ENCODE results near the gene NAA35.
"Not testable (repeated sequence)": the region's sequence is repeated elsewhere in the genome, so short reads cannot be mapped to it uniquely, and the experiment has no call there.

NAA35 gene

DNA sequence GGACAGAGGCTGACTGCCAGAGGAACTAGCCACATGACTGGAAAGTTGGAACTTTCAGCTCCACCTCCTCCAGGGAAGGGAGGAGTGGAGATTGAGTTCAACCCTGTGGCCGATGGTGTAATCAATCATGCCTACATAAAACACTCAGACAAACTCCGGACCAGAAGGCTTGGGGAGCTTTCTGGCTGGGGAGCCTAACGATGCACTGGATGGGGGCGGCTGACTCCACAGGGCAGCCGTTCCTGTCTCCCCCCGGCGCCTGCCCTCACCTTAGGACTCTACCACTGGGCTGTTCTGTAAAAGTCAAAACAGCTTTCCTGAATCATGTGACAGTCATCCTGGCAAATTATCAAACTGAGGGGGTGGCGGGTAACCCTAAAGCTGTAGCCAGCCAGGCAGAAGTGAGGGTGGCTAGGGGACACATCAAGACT is 100.4 kb downstream of the NAA35 start:
- Histone ChIP-seq H3K4me3 (ENCODE audit: low read length) (no peak overlapping the region), H3K9ac (ENCODE audit: low read length) (no peak overlapping the region), H3K27me3 (ENCODE audit: control insufficient read depth, insufficient read depth, low read length) (no peaks in the 10 kb centered on the region), H3K36me3 (ENCODE audit: control insufficient read depth, insufficient read depth, low read length) (no peaks in the 10 kb centered on the region), H3K4me1 (ENCODE audit: control insufficient read depth, insufficient read depth, low read length) (peaks cover 3% of the 10 kb centered on the region), H3K27ac (ENCODE audit: low read depth, low read length) (no peak overlapping the region)

DNA sequence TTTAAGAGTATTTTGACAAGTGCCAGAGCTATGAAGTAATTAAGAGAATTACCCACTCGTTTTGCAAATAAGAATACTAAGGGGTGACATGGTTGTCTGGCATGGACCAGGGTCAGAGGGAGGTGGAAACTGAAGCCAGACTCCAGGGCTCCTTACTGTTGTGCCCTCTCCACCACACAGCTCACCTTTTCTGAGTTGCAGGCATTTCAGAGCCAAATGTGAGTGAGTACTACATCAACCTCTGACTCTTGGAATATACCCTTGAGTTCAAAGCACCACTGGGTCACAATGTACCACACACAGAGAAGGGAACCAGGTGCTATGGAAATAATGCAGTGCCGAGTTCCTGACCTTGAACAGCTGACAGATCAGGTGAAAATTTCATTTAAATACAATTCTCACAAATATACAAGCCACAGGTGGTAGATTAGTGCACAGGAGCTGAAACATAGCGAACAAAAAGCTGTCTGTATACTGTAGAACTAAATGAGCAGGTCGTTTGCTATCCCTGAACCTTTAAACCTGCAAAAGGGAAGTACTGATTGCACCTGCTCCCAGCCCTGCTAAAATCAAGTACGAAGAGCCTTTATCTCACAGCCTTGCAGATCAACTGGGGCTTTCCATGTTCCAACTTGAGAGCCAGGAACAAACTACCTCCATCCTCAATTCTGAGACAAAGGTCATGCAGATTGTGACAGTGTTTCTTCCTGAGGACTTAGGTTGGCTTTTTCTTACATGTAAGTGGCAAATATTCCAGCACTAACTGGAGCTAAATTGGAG is 101.4 kb downstream of the NAA35 start:
- H3K27ac ChIP-seq (ENCODE audit: low read depth, low read length), result no peak overlapping the region
- H3K4me1 ChIP-seq (ENCODE audit: control insufficient read depth, insufficient read depth, low read length), result peaks cover 3% of the 10 kb centered on the region
- no peaks in the 10 kb centered on the region for H3K27me3 ChIP-seq (ENCODE audit: control insufficient read depth, insufficient read depth, low read length)
- no peak overlapping the region for H3K4me3 ChIP-seq (ENCODE audit: low read length)
- no peaks in the 10 kb centered on the region for H3K36me3 ChIP-seq (ENCODE audit: control insufficient read depth, insufficient read depth, low read length)
- no peak overlapping the region for H3K9ac ChIP-seq (ENCODE audit: low read length)

DNA sequence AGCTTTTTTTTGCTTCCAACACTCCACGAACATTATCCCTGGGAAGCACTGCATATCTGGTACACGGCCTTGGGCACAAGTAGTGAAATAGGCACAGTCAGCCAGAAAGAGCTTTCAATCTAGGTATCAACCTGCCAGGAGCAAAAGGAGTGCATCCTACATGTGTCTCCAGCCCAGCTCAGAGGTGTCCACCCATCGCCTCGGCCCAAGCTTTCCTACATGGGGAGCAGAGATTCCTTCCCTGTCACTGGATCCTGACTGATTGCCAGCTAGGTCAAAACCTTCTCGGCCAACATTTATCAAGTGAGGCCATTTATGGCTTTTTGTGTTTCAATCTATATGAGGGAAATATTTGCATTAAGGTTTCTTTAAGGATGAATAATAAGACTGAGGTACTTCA is 102.6 kb downstream of the NAA35 start:
- Histone ChIP-seq H3K4me1 (ENCODE audit: control insufficient read depth, insufficient read depth, low read length) (peaks cover 3% of the 10 kb centered on the region), H3K4me3 (ENCODE audit: low read length) (no peak overlapping the region), H3K36me3 (ENCODE audit: control insufficient read depth, insufficient read depth, low read length) (no peaks in the 10 kb centered on the region), H3K27ac (ENCODE audit: low read depth, low read length) (no peak overlapping the region), H3K27me3 (ENCODE audit: control insufficient read depth, insufficient read depth, low read length) (no peaks in the 10 kb centered on the region), H3K9ac (ENCODE audit: low read length) (no peak overlapping the region)

DNA sequence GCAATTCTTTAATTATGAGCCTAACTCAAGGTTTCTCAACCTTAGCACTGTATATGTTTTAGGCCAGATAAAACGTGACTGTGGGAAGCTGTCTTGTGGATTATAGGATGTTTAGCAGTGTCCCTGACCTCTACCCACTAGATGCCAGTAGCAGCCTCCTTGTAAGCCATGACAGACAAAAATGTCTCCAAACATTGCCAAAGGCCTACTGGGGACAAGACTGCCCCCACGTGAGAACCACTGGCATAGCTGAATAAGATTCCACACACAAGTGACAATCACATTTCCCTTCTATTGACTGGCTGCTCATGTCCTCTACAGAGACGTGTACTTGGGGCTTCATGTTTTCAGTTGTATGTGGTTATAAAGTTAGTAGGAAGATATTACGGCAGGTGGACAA is 103.1 kb downstream of the NAA35 start:
- no peaks in the 10 kb centered on the region for H3K27me3 ChIP-seq (ENCODE audit: control insufficient read depth, insufficient read depth, low read length)
- H3K9ac ChIP-seq (ENCODE audit: low read length), result no peak overlapping the region
- no peak overlapping the region for H3K4me3 ChIP-seq (ENCODE audit: low read length)
- H3K27ac ChIP-seq (ENCODE audit: low read depth, low read length), result no peak overlapping the region
- H3K4me1 ChIP-seq (ENCODE audit: control insufficient read depth, insufficient read depth, low read length), result peaks cover 3% of the 10 kb centered on the region
- H3K36me3 ChIP-seq (ENCODE audit: control insufficient read depth, insufficient read depth, low read length), result no peaks in the 10 kb centered on the region

DNA sequence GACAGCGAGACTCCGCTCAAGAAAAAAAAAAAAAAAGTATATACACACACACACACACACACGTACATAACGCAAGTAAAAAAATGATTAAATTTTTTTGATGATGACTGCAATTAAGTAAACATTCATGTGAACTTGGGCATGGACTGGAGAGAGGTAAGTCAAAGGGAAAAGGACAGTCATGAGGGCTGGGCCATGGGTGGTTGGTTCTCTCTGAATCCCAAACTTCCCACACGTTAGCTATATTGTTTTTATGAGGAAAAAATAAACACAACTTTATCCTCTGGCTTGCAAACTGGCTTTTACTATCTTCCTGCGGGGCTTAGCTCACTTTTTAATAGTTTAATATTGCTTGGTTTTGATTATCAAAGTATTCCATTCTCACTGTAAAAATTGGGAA is 104.7 kb downstream of the NAA35 start:
- Histone ChIP-seq H3K4me1 (ENCODE audit: control insufficient read depth, insufficient read depth, low read length) (peaks cover 3% of the 10 kb centered on the region), H3K27ac (ENCODE audit: low read depth, low read length) (no peak overlapping the region), H3K36me3 (ENCODE audit: control insufficient read depth, insufficient read depth, low read length) (no peaks in the 10 kb centered on the region), H3K27me3 (ENCODE audit: control insufficient read depth, insufficient read depth, low read length) (no peaks in the 10 kb centered on the region), H3K9ac (ENCODE audit: low read length) (no peak overlapping the region), H3K4me3 (ENCODE audit: low read length) (no peak overlapping the region)

DNA sequence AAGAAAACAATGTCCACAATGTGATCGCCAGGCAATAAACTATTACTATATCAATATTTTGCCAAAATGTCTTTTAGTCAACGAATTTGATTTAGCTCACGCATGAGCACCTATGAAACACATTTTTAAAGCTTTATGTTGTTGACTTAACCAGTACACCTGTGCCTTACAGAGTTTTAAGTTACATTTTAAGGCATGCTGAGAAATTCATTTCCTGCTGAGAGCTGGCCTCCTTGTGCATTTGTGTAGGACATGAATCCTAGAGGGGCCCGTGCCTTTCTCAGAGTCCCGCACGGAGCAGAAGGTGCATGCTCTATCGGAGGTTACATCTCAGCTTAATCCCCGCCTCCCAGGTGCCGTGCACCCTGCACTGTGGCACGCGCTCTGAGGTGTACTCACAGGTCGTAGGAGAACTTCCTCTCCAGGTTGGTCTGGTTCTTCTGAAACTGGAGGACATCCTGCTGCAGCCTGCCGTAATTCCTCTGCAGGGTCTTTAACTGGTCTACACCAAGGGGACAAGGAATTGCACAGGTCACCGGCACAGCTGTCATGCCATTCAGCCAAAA is 105.2 kb downstream of the NAA35 start:
- no peaks in the 10 kb centered on the region for H3K27me3 ChIP-seq (ENCODE audit: control insufficient read depth, insufficient read depth, low read length)
- H3K9ac ChIP-seq (ENCODE audit: low read length), result no peak overlapping the region
- H3K4me1 ChIP-seq (ENCODE audit: control insufficient read depth, insufficient read depth, low read length), result peaks cover 3% of the 10 kb centered on the region
- no peaks in the 10 kb centered on the region for H3K36me3 ChIP-seq (ENCODE audit: control insufficient read depth, insufficient read depth, low read length)
- no peak overlapping the region for H3K4me3 ChIP-seq (ENCODE audit: low read length)
- H3K27ac ChIP-seq (ENCODE audit: low read depth, low read length), result no peak overlapping the region

DNA sequence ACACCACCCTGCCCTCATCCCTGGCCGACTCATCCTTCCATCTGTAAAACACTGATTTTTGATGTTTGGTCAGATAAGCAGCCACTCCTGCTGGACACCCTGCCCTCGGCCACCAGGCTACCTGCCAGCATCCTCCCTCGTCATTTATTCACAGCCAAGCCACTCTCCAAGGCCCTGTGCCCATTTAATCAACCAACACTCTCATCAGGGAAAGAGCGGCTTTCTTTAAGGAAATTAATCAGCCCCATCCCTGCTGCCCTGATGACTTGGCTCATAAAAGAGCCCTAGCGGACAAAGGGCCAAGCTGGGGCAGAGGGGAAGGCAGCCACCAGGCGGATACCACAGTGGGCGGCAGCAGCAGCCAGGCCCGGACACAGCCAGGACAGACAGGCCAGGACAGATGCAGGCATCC is 106.0 kb downstream of the NAA35 start:
- no peaks in the 10 kb centered on the region for H3K4me1 ChIP-seq (ENCODE audit: control insufficient read depth, insufficient read depth, low read length)

DNA sequence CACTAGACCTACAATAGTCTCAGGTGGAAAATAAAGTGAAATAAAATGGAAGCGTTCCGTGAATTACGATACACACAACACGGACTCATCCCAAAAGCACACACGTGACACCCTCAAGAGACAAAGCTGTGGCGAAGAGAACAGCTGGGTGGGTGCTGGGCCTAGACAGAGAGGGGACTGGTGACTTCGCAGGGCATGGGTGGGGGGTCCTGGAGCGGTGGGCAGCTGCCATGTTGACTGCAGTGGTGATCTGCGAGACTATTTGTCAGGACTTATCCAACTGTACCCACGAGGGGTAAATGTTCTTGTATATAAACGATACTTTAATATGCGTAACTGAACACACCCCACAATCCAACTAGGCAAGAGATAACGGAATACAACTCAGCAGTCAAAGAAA is 106.4 kb downstream of the NAA35 start:
- Histone ChIP-seq H3K27me3 (ENCODE audit: control insufficient read depth, insufficient read depth, low read length) (no peaks in the 10 kb centered on the region), H3K36me3 (ENCODE audit: control insufficient read depth, insufficient read depth, low read length) (peaks cover 2% of the 10 kb centered on the region), H3K4me3 (ENCODE audit: low read length) (no peak overlapping the region), H3K27ac (ENCODE audit: low read depth, low read length) (no peak overlapping the region), H3K4me1 (ENCODE audit: control insufficient read depth, insufficient read depth, low read length) (no peaks in the 10 kb centered on the region), H3K9ac (ENCODE audit: low read length) (no peak overlapping the region)

More for the DNA sequence above, 106.0 kb downstream of the NAA35 start:
- no peaks in the 10 kb centered on the region for H3K27me3 ChIP-seq (ENCODE audit: control insufficient read depth, insufficient read depth, low read length)
- no peak overlapping the region for H3K4me3 ChIP-seq (ENCODE audit: low read length)
- H3K36me3 ChIP-seq (ENCODE audit: control insufficient read depth, insufficient read depth, low read length), result peaks cover 2% of the 10 kb centered on the region
- no peak overlapping the region for H3K9ac ChIP-seq (ENCODE audit: low read length)
- no peak overlapping the region for H3K27ac ChIP-seq (ENCODE audit: low read depth, low read length)

DNA sequence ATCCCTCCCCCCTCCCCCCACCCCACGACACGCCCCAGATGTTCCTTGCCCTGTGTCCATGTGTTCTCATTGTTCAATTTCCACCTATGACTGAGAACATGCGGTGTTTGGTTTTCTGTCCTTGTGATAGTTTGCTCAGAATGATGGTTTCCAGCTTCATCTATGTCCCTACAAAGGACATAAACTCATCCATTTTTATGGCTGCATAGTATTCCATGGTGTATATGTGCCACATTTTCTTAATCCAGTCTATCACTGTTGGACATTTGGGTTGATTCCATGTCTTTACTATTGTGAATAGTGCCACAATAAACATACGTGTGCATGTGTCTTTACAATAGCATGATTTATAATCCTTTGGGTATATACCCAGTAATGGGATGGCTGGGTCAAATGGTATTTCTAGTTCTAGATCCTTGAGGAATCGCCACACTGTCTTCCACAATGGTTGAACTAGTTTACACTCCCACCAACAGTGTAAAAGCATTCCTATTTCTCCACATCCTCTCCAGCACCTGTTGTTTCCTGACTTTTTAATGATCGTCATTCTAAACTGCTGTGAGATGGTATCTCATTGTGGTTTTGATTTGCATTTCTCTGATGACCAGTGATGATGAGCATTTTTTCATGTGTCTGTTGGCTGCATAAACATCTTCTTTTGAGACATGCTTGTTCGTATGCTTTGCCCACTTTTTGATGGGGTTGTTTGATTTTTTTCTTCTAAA is 107.2 kb downstream of the NAA35 start:
- H3K9ac ChIP-seq (ENCODE audit: low read length); H3K27ac ChIP-seq (ENCODE audit: low read depth, low read length); H3K4me3 ChIP-seq (ENCODE audit: low read length); H3K4me1 ChIP-seq (ENCODE audit: control insufficient read depth, insufficient read depth, low read length); H3K27me3 ChIP-seq (ENCODE audit: control insufficient read depth, insufficient read depth, low read length); H3K36me3 ChIP-seq (ENCODE audit: control insufficient read depth, insufficient read depth, low read length): not testable (repeated sequence)

DNA sequence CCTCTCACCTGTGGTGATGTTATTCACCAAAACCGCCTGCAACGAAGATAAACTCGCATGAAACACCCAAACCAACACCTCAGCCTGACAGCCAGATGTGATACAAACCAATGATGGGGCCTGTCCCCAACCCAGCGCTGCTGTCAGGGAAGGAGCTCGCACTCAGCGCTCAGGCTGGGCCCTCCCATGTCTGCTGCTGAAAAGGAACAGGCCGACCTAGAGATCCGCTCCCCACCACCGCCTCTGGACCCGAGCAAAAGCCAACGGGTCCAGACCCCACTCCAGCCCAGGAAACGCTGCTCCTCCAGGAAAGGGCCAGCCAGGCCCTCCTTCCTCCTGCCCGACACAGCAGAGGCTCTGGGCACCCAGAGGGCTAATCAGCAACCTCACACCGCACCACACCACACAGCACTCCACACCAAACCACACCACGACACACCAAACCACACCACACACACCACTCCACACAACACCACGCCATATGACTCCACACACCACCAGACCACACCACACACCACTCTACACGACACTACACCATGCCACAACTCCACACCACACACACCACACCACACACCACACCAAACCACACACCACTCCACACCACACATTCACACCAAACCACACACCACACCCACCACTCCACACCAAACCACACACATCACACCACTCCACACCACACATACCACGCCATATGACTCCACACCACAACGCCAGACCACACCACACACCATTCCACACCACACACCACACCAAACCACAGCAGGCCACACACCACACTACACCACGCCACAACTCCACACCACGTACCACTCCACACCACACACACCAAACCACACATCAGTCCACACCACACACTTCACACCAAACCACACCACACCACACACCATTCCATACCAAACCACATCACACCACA is 111.9 kb downstream of the NAA35 start:
- no peak overlapping the region for H3K9ac ChIP-seq (ENCODE audit: low read length)

DNA sequence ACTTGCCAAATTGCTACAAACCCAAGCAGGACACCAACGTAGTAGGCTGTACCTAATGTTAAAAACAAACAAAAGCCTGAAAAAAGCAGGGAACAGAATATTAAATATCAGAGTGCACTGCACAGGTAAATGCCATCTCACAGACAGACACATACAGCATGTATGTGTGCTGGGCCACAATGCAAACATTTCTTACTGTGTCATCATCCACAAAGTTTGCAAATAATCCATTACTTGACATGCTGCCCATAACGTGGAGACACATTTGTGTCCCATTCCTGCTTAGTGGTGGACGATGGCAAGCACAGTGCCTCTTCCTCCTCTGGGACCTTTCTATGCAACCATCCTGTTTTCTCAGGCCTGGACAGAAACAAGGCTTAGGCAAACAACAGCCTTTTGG is 113.7 kb downstream of the NAA35 start:
- no peak overlapping the region for H3K9ac ChIP-seq (ENCODE audit: low read length)
- H3K36me3 ChIP-seq (ENCODE audit: control insufficient read depth, insufficient read depth, low read length), result peaks cover 2% of the 10 kb centered on the region
- H3K27me3 ChIP-seq (ENCODE audit: control insufficient read depth, insufficient read depth, low read length), result no peaks in the 10 kb centered on the region
- no peaks in the 10 kb centered on the region for H3K4me1 ChIP-seq (ENCODE audit: control insufficient read depth, insufficient read depth, low read length)
- H3K4me3 ChIP-seq (ENCODE audit: low read length), result no peak overlapping the region
- H3K27ac ChIP-seq (ENCODE audit: low read depth, low read length), result no peak overlapping the region

More for the DNA sequence above, 111.9 kb downstream of the NAA35 start:
- no peak overlapping the region for H3K4me3 ChIP-seq (ENCODE audit: low read length)
- peaks cover 2% of the 10 kb centered on the region for H3K36me3 ChIP-seq (ENCODE audit: control insufficient read depth, insufficient read depth, low read length)
- H3K27me3 ChIP-seq (ENCODE audit: control insufficient read depth, insufficient read depth, low read length), result no peaks in the 10 kb centered on the region
- H3K27ac ChIP-seq (ENCODE audit: low read depth, low read length), result no peak overlapping the region
- H3K4me1 ChIP-seq (ENCODE audit: control insufficient read depth, insufficient read depth, low read length), result no peaks in the 10 kb centered on the region

DNA sequence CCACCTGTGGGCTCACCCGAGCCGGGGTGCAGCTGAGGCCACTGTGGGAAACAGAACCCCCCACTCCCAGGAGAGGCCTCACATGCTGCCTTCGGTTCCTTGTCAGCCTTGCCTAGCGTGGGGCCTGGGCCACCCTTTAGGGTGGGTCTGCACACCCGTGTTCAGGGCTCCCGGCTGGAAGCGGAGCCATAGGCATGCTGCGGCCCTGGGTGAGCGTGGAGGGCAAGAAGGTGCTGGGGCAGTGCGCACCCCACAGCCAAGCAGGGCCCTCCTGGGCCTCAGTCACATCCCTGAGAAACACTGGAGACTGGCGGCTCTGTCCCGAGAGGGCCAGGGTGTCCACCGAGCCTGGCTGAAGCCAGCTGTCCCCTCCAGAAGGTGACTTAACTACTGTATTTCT is 116.5 kb downstream of the NAA35 start:
- Histone ChIP-seq H3K9ac (ENCODE audit: low read length) (no peak overlapping the region), H3K36me3 (ENCODE audit: control insufficient read depth, insufficient read depth, low read length) (no peaks in the 10 kb centered on the region), H3K27ac (ENCODE audit: low read depth, low read length) (no peak overlapping the region), H3K4me1 (ENCODE audit: control insufficient read depth, insufficient read depth, low read length) (no peaks in the 10 kb centered on the region), H3K4me3 (ENCODE audit: low read length) (no peak overlapping the region), H3K27me3 (ENCODE audit: control insufficient read depth, insufficient read depth, low read length) (no peaks in the 10 kb centered on the region)
